ENCODE data around the gene NEURL3.
"Not testable (repeated sequence)": the region's sequence is repeated elsewhere in the genome, so short reads cannot be mapped to it uniquely, and the experiment has no call there.

The NEURL3 gene

GRCh38 chr2:96505231-96505889, at the start of gene NEURL3:
TSS of gene NEURL3 (minus strand) at chr2:96505357. CDS start at chr2:96505286, 71 bp downstream.
- no peak for DNase-seq

GRCh38 chr2:96554293-96555145, 49.4 kb upstream of the NEURL3 start:
- peak; percentile 78 for DNase-seq

DNA sequence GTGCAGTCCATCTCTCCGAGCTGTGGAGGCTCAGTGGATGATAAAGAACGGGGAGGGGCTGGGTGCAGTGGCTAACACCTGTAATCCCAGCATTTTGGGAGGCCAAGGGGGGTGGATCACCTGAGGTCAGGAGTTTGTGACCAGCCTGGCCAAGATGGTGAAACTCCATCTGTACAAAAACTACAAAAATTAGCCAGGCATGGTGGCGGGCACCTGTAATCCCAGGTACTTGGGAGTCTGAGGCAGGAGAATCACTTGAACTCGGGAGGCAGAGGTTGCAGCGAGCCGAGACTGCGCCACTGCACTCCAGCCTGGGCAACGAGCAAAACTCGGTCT, 48.8 kb upstream of the NEURL3 start:
- DNase-seq: not testable (repeated sequence)

DNA sequence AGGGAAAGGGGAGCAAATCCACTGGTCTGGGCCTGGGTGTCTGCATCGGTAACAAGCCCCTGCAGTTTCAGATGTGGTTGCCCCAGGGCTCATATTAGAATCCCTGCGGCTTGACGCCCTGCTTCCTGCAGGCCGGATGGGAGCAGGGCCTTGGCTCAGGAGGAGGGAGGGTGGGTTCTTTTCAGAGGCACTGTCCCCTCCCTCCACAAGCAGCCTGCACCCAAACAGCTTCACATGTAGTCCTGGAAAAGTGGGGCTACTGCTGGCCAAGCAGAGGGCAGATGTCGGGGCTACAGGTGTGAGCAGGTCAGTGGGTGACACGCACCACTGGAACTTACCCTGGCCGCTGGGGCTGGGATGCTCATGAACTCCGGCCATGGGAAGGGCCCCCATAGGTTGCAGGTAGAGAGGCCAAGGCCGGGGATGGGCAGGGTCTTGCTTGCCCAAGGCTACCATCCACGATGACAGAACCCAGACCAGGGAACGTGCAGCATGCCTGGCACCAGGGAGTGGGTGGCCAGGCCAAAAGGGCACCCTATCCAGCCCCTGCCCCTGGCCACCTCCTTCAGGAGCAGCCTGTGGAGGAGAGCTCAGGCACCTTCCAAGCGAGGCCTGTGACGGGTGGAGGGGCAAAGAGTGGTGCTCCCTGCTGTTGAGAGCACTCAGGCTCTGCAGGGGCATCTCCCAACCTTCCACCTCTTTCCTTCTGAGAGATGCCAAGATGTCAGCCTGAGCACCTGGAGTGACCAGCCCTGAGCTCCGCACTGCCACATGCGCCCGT, 48.2 kb upstream of the NEURL3 start:
- DNase-seq: no peak

DNA sequence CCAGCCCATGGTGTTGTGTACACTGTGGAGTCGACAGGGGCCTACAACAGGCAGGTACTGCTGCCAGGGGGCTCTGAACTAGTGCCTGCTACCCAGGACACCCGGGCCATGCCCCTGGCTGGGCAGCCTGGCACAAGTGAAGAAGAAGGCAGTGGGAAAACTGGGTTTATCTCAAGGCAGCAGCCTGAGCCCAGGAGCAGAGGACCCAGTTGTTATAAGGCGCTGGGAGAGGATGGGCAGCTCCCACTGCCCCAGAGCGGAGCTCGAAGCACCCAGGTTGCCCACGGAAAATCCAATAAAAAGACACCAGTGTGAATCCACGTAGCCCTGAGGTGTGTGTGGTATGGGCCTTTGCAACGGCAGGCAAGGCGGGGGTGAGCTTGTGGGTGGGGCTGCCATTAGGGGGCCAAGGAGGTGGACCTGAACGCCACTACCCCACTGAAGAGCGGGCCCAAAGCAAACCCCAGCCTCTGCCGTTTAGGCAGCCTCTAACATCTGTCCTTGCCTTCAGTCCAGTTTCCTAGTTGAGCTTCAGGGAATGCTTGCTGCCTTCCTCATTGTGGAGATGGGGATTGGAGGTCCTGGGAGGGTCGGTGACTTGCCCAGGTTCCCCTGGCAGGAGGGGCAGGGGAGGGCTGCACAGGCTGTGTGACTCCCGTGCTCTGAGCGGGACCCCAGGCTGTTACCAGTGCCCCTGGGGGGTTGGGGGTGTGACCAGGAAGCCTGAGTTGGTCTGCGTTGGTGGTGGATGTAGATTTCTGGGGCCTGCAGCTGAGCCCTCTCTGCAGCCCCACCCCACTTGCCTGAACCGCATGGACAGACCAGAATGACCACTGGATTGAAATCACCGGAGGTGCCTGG, 47.4 kb upstream of the NEURL3 start:
- DNase-seq: no peak

DNA sequence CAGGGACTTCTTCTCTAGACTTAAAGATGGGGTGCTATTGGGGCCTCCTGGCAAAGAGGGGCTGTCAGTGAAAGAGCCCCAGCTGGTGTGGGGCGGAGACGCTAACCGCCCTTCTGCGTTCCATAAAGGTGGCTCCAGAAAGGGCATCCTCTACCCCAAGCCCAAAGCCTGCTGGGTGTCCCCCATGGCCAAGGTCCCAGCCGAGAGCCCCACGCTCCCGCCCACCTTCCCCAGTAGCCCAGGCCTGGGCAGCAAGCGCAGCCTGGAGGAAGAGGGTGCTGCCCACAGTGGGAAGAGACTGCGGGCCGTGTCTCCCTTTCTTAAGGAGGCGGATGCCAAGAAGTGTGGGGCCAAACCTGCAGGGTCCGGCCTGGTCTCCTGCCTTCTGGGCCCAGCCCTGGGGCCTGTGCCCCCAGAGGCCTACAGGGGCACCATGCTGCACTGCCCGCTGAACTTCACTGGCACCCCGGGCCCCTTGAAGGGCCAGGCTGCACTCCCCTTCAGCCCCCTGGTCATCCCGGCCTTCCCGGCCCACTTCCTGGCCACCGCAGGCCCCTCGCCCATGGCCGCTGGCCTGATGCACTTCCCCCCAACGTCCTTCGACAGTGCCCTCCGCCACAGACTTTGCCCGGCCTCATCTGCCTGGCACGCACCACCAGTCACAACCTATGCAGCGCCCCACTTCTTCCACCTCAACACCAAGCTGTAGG, 46.6 kb upstream of the NEURL3 start:
- DNase-seq: no peak

DNA sequence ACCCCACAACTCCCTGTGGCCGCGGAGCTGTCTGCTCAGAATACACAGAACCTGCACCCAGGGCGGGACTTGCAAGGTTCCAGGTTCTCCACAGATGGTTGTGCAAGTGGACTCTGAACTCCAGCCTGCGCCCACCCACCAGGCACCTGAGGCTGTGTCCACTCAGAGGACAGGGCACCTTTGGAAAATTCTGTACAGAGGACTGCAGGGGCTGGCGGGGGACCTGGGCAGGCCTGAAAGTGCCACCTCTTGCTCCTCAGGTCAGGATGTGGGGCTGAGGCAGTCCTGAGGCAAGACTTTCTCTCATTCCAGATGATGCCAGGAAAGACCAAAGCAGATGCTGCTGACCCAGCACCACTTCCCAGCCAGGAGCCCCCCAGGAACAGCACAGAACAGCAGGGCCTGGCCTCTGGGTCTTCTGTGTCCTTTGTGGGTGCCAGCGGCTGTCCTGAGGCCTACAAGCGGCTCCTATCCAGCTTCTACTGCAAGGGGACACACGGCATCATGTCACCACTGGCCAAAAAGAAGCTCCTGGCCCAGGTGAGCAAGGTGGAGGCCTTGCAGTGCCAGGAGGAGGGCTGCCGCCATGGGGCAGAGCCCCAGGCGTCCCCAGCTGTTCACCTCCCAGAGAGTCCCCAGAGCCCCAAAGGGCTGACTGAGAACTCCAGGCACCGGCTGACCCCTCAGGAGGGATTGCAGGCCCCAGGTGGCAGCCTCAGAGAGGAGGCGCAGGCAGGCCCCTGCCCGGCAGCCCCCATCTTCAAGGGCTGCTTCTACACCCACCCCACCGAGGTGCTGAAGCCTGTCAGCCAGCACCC, 45.8 kb upstream of the NEURL3 start:
- DNase-seq: no peak

GRCh38 chr2:96549967-96550786, 45.0 kb upstream of the NEURL3 start:
- no peak for DNase-seq

DNA sequence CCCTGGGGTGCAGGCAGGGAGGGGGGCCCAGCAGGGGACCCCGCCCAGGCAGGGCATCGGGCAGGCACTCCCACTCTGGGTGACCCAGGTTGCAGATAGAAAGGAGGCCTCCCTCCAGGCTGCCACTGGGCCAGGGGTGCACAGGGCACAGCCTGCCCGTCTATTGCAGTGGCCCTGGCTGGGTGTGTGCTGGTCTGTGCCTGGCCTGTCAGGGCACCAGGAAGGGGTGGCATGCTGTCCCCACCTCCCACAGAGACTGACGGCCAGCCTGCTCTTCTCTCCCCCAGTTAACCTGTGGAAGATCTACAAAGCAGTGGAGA, 44.3 kb upstream of the NEURL3 start:
- no peak for DNase-seq

DNA sequence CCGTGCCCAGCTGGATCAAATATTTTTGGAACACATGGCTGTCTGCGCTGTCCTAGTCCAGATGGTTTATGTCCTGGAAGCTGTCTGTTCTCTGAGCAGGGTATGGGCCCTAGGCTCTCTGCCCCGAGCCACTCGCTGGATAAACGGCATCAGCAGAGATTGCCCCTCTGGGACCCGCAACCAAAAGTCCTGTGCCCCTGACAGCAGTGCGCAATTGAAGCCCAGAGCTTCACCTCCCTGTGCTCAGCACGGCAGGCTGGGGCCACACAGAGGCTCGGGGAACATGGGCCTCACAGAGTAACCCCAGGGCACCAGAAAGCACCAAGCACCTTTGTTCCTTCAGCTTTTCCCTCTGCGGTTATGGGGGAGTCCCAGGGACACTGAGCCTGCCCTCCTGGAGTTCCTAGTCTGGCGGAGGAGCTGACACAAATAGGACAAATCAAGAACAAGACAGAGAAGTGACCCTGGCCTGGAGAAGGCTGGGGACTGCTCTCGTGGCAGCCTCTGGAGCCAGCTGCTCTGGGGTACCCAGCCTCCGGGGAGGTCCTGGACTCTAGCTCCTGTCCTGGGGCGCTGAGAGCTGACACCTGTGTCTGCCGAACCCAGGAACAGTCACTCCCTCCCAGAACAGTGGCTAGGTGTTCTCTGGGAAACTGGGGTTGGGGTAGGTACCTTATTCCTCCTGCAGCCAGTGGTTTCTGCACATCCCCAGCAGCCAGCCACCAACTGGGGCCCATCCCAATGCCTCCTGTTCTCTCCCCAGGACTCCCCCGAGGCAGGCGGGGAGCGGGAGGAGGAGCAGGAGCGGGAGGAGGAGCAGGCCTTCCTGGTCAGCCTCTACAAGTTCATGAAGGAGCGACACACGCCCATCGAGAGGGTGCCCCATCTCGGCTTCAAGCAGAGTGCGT, 43.7 kb upstream of the NEURL3 start:
- DNase-seq: no peak

- DNase-seq: no peak
These were observed 42.6 kb upstream of the NEURL3 start for GRCh38 chr2:96547731-96548171.

DNA sequence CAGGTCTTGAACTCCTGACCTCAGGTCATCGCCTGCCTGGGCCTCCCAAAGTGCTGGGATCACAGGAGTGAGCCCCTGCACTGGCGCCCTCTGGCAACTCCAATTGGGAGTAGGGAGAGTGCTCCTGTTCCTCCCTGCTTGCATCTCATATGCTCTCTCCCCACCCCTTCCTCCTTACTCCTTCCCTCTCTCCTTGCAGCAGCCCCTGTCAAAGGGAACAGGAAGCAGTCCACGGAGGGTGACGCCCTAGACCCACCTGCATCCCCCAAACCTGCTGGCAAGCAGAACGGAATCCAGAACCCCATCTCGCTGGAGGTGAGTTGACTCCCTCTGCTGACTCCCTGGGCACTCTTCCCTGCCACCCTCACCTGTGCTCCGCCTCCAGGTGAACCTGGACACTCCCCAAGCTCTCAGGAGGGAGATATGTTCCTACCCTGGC, 42.1 kb upstream of the NEURL3 start:
- no peak for DNase-seq

- DNase-seq: no peak
These were observed 41.6 kb upstream of the NEURL3 start for GRCh38 chr2:96546797-96547196.

DNA sequence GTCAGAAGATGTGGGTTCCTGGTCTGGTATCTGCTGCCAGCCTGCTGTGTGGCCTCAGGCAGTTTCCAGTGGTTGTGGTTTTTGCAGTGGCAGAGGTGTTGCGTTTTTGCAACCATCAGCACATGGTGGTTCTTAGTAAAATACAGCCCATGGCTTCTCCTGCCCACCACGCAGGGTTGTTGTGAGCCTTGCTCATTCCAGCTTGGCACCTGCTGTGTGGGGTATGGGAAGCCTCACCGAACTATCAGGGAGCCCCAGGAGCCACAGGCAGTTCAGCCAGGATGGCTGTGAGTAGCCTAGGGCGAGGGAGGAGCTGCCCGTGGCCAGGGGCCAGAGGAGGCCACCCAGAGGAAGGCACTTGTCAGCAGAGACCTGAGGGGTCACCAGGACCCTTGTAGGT, 41.2 kb upstream of the NEURL3 start:
- DNase-seq: no peak

- DNase-seq: no peak
These were observed 37.3 kb upstream of the NEURL3 start for GRCh38 chr2:96542357-96542977.

DNA sequence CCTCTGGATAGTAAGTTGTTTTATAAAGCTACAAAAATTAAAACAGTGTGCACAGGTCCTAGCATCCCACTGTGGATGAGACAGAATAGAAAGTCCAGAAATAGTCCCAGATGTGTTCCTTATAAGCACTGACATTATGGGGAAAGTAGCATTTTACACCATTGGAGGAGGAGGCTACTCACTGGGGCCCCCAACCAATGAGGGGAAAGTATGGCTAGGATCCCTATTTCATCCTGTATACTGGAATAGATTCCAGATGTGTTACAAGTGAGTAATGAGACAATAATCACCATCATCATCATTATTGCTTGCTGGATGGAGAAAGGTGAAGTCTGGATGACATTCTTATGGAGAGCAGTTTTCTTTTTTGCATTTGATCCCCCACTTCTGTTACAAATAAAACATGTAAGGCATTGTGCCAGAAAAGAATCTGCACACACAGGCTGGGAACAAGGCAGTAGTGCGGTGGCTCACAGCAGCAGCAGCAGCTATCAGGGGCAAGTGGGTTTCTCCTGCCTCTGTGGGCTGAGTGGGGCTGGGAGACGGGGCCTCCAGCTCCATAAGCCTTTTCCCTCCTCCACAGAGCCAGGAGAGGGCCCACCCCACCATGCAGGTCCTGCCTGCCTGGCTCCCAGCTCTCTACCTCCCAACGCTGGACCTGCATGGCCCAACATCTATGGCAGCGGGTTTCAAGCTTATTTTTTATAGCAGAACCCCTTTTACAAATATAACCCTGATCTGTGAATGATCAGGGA, 36.4 kb upstream of the NEURL3 start:
- DNase-seq: no peak

GRCh38 chr2:96540136-96540535, 35.0 kb upstream of the NEURL3 start:
- DNase-seq: no peak
